HepG2 (cell line): ENCODE results near the gene CA9. TPM values are rescaled to one million over a fixed set of nuclear protein-coding genes. Genes with fewer than 3 reads are reported as not detected.
A peak's percentile ranks its signal among the peaks of the same experiment; 100 is the strongest.

Experiments
- ASH2L ChIP-seq: fragments of 300-600, 200-600 bp; sonication (generic); IDR thresholded peaks from 2 replicates; pipeline ENCODE4 v1.7.0; 2017; ENCODE audit warnings: low read depth, mild to moderate bottlenecking, moderate library complexity, mixed read lengths, low read length; ENCODE audit not compliant: insufficient read length
- ATRX ChIP-seq: sonication (generic); formaldehyde crosslinking; IDR thresholded peaks from 2 replicates; pipeline ENCODE4 v1.4.0; 2020; ENCODE audit warnings: missing genetic modification reagents, borderline replicate concordance
- CENPX ChIP-seq: sonication (generic); formaldehyde crosslinking; IDR thresholded peaks from 2 replicates; pipeline ENCODE4 v1.9.0; 2021; ENCODE audit warnings: mild to moderate bottlenecking, missing genetic modification reagents, moderate library complexity
- DMAP1 ChIP-seq: IDR thresholded peaks from 2 replicates; pipeline ENCODE4 v1.6.1; 2016
- EP300 ChIP-seq, 3 experiments: sonication (generic) in 1 of 3; formaldehyde crosslinking in 1 of 3; IDR thresholded peaks; 2 replicates each; pipeline versions ENCODE4 v1.5.1 to v1.6.1; 2011 to 2020; ENCODE audit warnings: low read depth in 2 of 3, low read length in 2 of 3, borderline replicate concordance in 1 of 3, improper control_type of control experiment in 1 of 3, mild to moderate bottlenecking in 1 of 3, missing genetic modification reagents in 1 of 3, moderate library complexity in 1 of 3
- ETV5 ChIP-seq: IDR thresholded peaks from 2 replicates; pipeline ENCODE4 v1.6.1; 2018; ENCODE audit warnings: missing biosample characterization, missing genetic modification reagents, inconsistent platforms, borderline replicate concordance
- HIVEP1 ChIP-seq: sonication (generic); formaldehyde crosslinking; IDR thresholded peaks from 2 replicates; pipeline ENCODE4 v1.4.0; 2020; ENCODE audit warnings: mild to moderate bottlenecking, missing genetic modification reagents
- HMG20B ChIP-seq: conservative IDR thresholded peaks from 2 replicates; pipeline ENCODE4 v1.6.1; 2016; ENCODE audit warnings: missing genetic modification reagents, missing compliant biosample characterization
- NCOA2 ChIP-seq: sonication (generic); formaldehyde crosslinking; IDR thresholded peaks from 2 replicates; pipeline ENCODE4 v1.8.0; 2022; ENCODE audit warnings: inconsistent platforms
- RNF2 ChIP-seq: fragments of 450-650 bp; conservative IDR thresholded peaks from 2 replicates; pipeline ENCODE4 v1.6.1; 2016; ENCODE audit warnings: low read depth
- SOX13 ChIP-seq, 3 experiments: fragments of 450-650 bp in 1 of 3; sonication (generic) in 1 of 3; formaldehyde crosslinking in 1 of 3; IDR thresholded peaks in 2 of 3; conservative IDR thresholded peaks in 1 of 3; 2 replicates each; pipeline versions ENCODE4 v1.5.0 to v1.6.1; 2016 to 2020; ENCODE audit warnings: antibody characterized with exemption in 1 of 3, mild to moderate bottlenecking in 1 of 3, missing compliant biosample characterization in 1 of 3, missing genetic modification reagents in 1 of 3, moderate library complexity in 1 of 3
- SP1 ChIP-seq, 2 experiments: fragments of 450-650 bp in 1 of 2; sonication (generic) in 1 of 2; formaldehyde crosslinking in 1 of 2; IDR thresholded peaks; 2 replicates each; pipeline versions ENCODE4 v1.4.0 to v1.6.1; 2016 to 2020; ENCODE audit warnings: missing genetic modification reagents in 1 of 2
- TBL1XR1 ChIP-seq: fragments of 150-350 bp; IDR thresholded peaks from 2 replicates; pipeline ENCODE4 v1.6.1; 2014; ENCODE audit warnings: borderline replicate concordance, low read length; ENCODE audit not compliant: partially characterized antibody
- ZBTB33 ChIP-seq: sonication (generic); formaldehyde crosslinking; IDR thresholded peaks from 2 replicates; pipeline ENCODE4 v1.4.0; 2020; ENCODE audit warnings: missing genetic modification reagents
- ZMYM4 ChIP-seq: sonication (generic); formaldehyde crosslinking; IDR thresholded peaks from 2 replicates; pipeline ENCODE4 v1.8.1; 2023; ENCODE audit warnings: mild to moderate bottlenecking, missing genetic modification reagents
- ZNF557 ChIP-seq: sonication (generic); formaldehyde crosslinking; IDR thresholded peaks from 2 replicates; pipeline ENCODE4 v1.4.0; 2020; ENCODE audit warnings: missing genetic modification reagents
- ZNF629 ChIP-seq: sonication (generic); formaldehyde crosslinking; conservative IDR thresholded peaks from 2 replicates; pipeline ENCODE4 v1.5.0; 2020; ENCODE audit warnings: missing genetic modification reagents
- ZNF672 ChIP-seq: sonication (generic); formaldehyde crosslinking; IDR thresholded peaks from 2 replicates; pipeline ENCODE4 v1.8.1; 2022; ENCODE audit warnings: missing genetic modification reagents
- ZNF770 ChIP-seq: sonication (generic); formaldehyde crosslinking; IDR thresholded peaks from 2 replicates; pipeline ENCODE4 v1.5.0; 2020; ENCODE audit warnings: mild to moderate bottlenecking, missing genetic modification reagents
- polyA plus RNA-seq, 8 experiments: library from polyadenylated mRNA; depleted of rRNA in 3 of 8; stranded (reverse) in 7 of 8; unstranded in 1 of 8; fragments of >200 nt; fragmentation: Illumina TruSeq in 4 of 8; extraction: Trizol in 4 of 8; gene quantifications; 2 replicates each; pipeline versions ENCODE4 v1.2.1 to v1.2.3, GENCODE V29; 2011 to 2016; ENCODE audit warnings: low read depth in 4 of 8, missing spikeins in 1 of 8, mixed read lengths in 1 of 8; ENCODE audit not compliant: insufficient read depth in 1 of 8
- total RNA-seq, 5 experiments: library from RNA; depleted of rRNA; stranded (reverse); fragments of >200 nt; fragmentation: Illumina TruSeq; extraction: Trizol; gene quantifications; 2 replicates each; pipeline ENCODE4 v1.2.3, GENCODE V29; 2016; ENCODE audit warnings: low read depth in 1 of 5
- TF ChIP-seq, protein P1 (sequence below): IDR thresholded peaks from 2 replicates; pipeline ENCODE4 v1.6.1; 2016; ENCODE audit warnings: low read depth, borderline replicate concordance
- TF ChIP-seq, protein P2 (sequence below): sonication (generic); formaldehyde crosslinking; IDR thresholded peaks from 2 replicates; pipeline ENCODE4 v1.4.0; 2020; ENCODE audit warnings: missing genetic modification reagents, borderline replicate concordance

Gene CA9
- total and polyA plus RNA-seq, 2 of the 13 experiments (the other 11 are each of a cell fraction or from before 2014, with no cell fraction given) = 0.13 to 152 TPM

GRCh38 chr9:35669331-35670145 lies 4.2 kb upstream of the CA9 start (continued):
- TF ChIP-seq ZNF629 (CRISPR knock-in tag) (peak; percentile 31; the same call in 1 of the 2 replicates), ATRX (CRISPR knock-in tag) (no peak), DMAP1 (CRISPR knock-in tag) (peak; percentile 35; the same call in 1 of the 2 replicates), ZNF672 (no peak), ZNF557 (CRISPR knock-in tag) (no peak), ZMYM4 (CRISPR knock-in tag) (peak; percentile 60), CENPX (CRISPR knock-in tag) (no peak), EP300 (IDR thresholded peaks at IDR 0.05; ENCODE audit: low read depth in 2 of 2, low read length in 2 of 2) (peak in 1 of 2 experiments; percentile 70; a peak in 2 of 4 replicates), EP300 (CRISPR knock-in tag; IDR thresholded peaks at IDR 0.05; ENCODE audit: borderline replicate concordance) (peak; percentile 23; the same call in 1 of the 2 replicates), TBL1XR1 (no peak), SP1 (IDR thresholded peaks at IDR 0.05) (no peak), SP1 (CRISPR knock-in tag; IDR thresholded peaks at IDR 0.05) (peak; percentile 26; the same call in 1 of the 2 replicates), HIVEP1 (no peak), RNF2 (no peak), ZNF770 (CRISPR knock-in tag) (no peak), ETV5 (peak; percentile 78), ZBTB33 (CRISPR knock-in tag) (peak; percentile 70; the same call in 1 of the 2 replicates), SOX13 (IDR thresholded peaks at IDR 0.05) (0 out of 2 replicates have a peak, but pooled peaks have one; percentile 36), SOX13 (CRISPR knock-in tag; conservative IDR thresholded peaks at IDR 0.05 in 1 of 2, IDR thresholded peaks at IDR 0.05 in 1 of 2) (peak in 1 of 2 experiments; percentile 82; a peak in 2 of 4 replicates), ASH2L (peak; percentile 63), NCOA2 (CRISPR knock-in tag) (peak; percentile 47; the same call in 1 of the 2 replicates), HMG20B (peak; percentile 86)
- TF ChIP-seq, protein P1, sequence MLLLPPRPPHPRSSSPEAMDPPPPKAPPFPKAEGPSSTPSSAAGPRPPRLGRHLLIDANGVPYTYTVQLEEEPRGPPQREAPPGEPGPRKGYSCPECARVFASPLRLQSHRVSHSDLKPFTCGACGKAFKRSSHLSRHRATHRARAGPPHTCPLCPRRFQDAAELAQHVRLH (CRISPR knock-in tag) = peak; percentile 57; the same call in 1 of the 2 replicates
- TF ChIP-seq, protein P2, sequence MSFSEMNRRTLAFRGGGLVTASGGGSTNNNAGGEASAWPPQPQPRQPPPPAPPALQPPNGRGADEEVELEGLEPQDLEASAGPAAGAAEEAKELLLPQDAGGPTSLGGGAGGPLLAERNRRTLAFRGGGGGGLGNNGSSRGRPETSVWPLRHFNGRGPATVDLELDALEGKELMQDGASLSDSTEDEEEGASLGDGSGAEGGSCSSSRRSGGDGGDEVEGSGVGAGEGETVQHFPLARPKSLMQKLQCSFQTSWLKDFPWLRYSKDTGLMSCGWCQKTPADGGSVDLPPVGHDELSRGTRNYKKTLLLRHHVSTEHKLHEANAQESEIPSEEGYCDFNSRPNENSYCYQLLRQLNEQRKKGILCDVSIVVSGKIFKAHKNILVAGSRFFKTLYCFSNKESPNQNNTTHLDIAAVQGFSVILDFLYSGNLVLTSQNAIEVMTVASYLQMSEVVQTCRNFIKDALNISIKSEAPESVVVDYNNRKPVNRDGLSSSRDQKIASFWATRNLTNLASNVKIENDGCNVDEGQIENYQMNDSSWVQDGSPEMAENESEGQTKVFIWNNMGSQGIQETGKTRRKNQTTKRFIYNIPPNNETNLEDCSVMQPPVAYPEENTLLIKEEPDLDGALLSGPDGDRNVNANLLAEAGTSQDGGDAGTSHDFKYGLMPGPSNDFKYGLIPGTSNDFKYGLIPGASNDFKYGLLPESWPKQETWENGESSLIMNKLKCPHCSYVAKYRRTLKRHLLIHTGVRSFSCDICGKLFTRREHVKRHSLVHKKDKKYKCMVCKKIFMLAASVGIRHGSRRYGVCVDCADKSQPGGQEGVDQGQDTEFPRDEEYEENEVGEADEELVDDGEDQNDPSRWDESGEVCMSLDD (CRISPR knock-in tag) = peak; percentile 38; the same call in 1 of the 2 replicates
